ENCODE measurements around the gene ASB17. TPM values are rescaled to one million over a fixed set of nuclear protein-coding genes. Genes with fewer than 3 reads are reported as not detected.

ASB17 gene
- total RNA-seq, 1 experiment from 2014 or later: not detected

Other genes with a start within 250 kb of the ASB17 start
- gene ACADM, start 207.7 kb downstream of the ASB17 start, total RNA-seq (2014; rRNA removed; shearing (Covaris generic)): 34.7 and 53.2 TPM in 2 replicates
- 111 and 115 TPM in 2 replicates for gene RABGGTB, start 146.1 kb downstream of the ASB17 start, total RNA-seq (2014; rRNA removed; shearing (Covaris generic))
- gene MSH4, start 135.5 kb downstream of the ASB17 start, total RNA-seq (2014; rRNA removed; shearing (Covaris generic)): 0.10 TPM in 1 of 2 replicates, not detected in the other
- 0.48 and 0.49 TPM in 2 replicates for gene ST6GALNAC3, start 142.3 kb upstream of the ASB17 start, total RNA-seq (2014; rRNA removed; shearing (Covaris generic))